ENCODE measurements around the gene ANKMY1. TPM values are rescaled to one million over a fixed set of nuclear protein-coding genes. Genes with fewer than 3 reads are reported as not detected.

Gene ANKMY1
- total and polyA plus RNA-seq, 2 of the 13 experiments (the other 11 are each of a cell fraction or from before 2014, with no cell fraction given) = 11.7 to 18.8 TPM

DNA sequence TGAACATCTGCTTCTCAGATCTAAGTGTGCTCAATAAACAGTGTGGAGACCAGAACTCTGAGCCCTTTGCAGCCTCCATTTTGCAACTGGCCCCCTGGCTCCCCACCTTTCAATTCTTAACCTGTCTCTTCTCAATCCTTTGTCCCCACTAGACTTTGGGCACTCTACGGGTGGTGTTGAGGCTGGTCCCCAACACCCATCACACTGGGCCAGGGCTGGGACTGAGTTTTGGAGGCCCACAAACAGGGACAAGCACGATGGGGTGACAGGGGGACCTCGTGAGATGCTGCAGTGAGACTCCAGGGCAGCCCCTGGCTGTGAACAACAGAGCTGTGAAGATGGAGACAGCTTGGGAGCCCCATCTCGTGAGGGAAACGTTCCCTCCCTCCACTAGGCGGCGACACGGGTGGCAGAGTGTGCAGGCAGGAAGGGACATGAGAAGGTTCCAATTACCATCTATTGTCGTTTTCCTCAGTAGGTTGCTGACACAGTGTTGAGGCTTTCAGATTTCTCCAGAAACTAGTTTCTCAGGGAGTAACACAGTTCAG is 1.2 kb downstream of the ANKMY1 start (continued):
- no peak for TF ChIP-seq ZNF225 (CRISPR knock-in tag; IDR thresholded peaks at IDR 0.05)
- 0 out of 2 replicates have a peak, but pooled peaks have one; percentile 19 for TF ChIP-seq GATAD2A (CRISPR knock-in tag; IDR thresholded peaks at IDR 0.05)
- TF ChIP-seq ZNF3 (CRISPR knock-in tag; IDR thresholded peaks at IDR 0.05) = no peak
- TF ChIP-seq ZNF34 (CRISPR knock-in tag; IDR thresholded peaks at IDR 0.05; ENCODE audit: borderline replicate concordance) = no peak
- TF ChIP-seq, protein P1, sequence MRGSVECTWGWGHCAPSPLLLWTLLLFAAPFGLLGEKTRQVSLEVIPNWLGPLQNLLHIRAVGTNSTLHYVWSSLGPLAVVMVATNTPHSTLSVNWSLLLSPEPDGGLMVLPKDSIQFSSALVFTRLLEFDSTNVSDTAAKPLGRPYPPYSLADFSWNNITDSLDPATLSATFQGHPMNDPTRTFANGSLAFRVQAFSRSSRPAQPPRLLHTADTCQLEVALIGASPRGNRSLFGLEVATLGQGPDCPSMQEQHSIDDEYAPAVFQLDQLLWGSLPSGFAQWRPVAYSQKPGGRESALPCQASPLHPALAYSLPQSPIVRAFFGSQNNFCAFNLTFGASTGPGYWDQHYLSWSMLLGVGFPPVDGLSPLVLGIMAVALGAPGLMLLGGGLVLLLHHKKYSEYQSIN (CRISPR knock-in tag; IDR thresholded peaks at IDR 0.05; ENCODE audit: borderline replicate concordance) = no peak
- TF ChIP-seq ZNF503 (CRISPR knock-in tag; IDR thresholded peaks at IDR 0.05) = no peak
- no peak for TF ChIP-seq NCOR1 (IDR thresholded peaks at IDR 0.05; ENCODE audit: borderline replicate concordance, low read length)
- TF ChIP-seq, protein P2, sequence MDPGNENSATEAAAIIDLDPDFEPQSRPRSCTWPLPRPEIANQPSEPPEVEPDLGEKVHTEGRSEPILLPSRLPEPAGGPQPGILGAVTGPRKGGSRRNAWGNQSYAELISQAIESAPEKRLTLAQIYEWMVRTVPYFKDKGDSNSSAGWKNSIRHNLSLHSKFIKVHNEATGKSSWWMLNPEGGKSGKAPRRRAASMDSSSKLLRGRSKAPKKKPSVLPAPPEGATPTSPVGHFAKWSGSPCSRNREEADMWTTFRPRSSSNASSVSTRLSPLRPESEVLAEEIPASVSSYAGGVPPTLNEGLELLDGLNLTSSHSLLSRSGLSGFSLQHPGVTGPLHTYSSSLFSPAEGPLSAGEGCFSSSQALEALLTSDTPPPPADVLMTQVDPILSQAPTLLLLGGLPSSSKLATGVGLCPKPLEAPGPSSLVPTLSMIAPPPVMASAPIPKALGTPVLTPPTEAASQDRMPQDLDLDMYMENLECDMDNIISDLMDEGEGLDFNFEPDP (CRISPR knock-in tag; conservative IDR thresholded peaks at IDR 0.05) = no peak
- TF ChIP-seq FOXC1 (CRISPR knock-in tag; IDR thresholded peaks at IDR 0.05; ENCODE audit: borderline replicate concordance) = no peak
- TF ChIP-seq XRCC5 (optimal IDR thresholded peaks at IDR 0.05; ENCODE audit: low read length) = peak; percentile 68
- TF ChIP-seq SMAD9 (CRISPR knock-in tag; IDR thresholded peaks at IDR 0.05) = no peak
- no peak for TF ChIP-seq MTA1 (CRISPR knock-in tag; IDR thresholded peaks at IDR 0.05; ENCODE audit: borderline replicate concordance)
- no peak for TF ChIP-seq WIZ (CRISPR knock-in tag; IDR thresholded peaks at IDR 0.05)
- no peak for TF ChIP-seq POGZ (CRISPR knock-in tag; IDR thresholded peaks at IDR 0.05)
- no peak for TF ChIP-seq ZNF567 (CRISPR knock-in tag; IDR thresholded peaks at IDR 0.05; ENCODE audit: borderline replicate concordance)
- TF ChIP-seq ZNF138 (CRISPR knock-in tag; IDR thresholded peaks at IDR 0.05; ENCODE audit: low read depth) = no peak
- peak; percentile 15 for TF ChIP-seq YY1 (IDR thresholded peaks at IDR 0.05; ENCODE audit: insufficient read depth, insufficient replicate concordance, low read depth, low read length)
- no peak for TF ChIP-seq CBX5 (CRISPR knock-in tag; IDR thresholded peaks at IDR 0.05; ENCODE audit: borderline replicate concordance)
- TF ChIP-seq SAP130 (CRISPR knock-in tag; IDR thresholded peaks at IDR 0.05; ENCODE audit: low read depth) = peak; percentile 24; the same call in 1 of the 2 replicates
- no peak for TF ChIP-seq ZKSCAN5 (CRISPR knock-in tag; IDR thresholded peaks at IDR 0.05)
- TF ChIP-seq, protein P3, sequence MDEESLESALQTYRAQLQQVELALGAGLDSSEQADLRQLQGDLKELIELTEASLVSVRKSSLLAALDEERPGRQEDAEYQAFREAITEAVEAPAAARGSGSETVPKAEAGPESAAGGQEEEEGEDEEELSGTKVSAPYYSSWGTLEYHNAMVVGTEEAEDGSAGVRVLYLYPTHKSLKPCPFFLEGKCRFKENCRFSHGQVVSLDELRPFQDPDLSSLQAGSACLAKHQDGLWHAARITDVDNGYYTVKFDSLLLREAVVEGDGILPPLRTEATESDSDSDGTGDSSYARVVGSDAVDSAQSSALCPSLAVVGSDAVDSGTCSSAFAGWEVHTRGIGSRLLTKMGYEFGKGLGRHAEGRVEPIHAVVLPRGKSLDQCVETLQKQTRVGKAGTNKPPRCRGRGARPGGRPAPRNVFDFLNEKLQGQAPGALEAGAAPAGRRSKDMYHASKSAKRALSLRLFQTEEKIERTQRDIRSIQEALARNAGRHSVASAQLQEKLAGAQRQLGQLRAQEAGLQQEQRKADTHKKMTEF (CRISPR knock-in tag; IDR thresholded peaks at IDR 0.05) = no peak
- TF ChIP-seq POGK (CRISPR knock-in tag; conservative IDR thresholded peaks at IDR 0.05) = no peak
- no peak for TF ChIP-seq U2AF1 (optimal IDR thresholded peaks at IDR 0.05; ENCODE audit: low read depth, low read length)
- TF ChIP-seq ZNF891 (CRISPR knock-in tag; IDR thresholded peaks at IDR 0.05) = 0 out of 2 replicates have a peak, but pooled peaks have one; percentile 45

Measured in HepG2 (cell line).